H1 (cell line): ENCODE data around the gene MTCL3.

ENCODE experiments used
- CTCF ChIA-PET: fragments of 300-600 bp; sonication (Branson Sonifier 250); formaldehyde crosslinking; loops from one replicate; lab custom pipeline; 2021; ENCODE audit not compliant: partially characterized antibody; lab: Charles Lee
- POLR2A ChIA-PET: fragments of 300-600 bp; sonication (Branson Sonifier 250); formaldehyde crosslinking; loops from one replicate; lab custom pipeline; 2021; ENCODE audit warnings: inconsistent platforms; ENCODE audit not compliant: partially characterized antibody; lab: Charles Lee
- DNase-seq, 2 experiments: peaks; one replicate each; pipeline versions ENCODE4 v3.0.0 to v3.0.0-alpha.2; 2010 to 2022; ENCODE audit warnings: low spot score in 2 of 2, low read depth in 1 of 2, mixed read lengths in 1 of 2
- FAIRE-seq: peaks from 2 replicates; lab custom pipeline; 2011; peaks lifted over from hg19 to GRCh38; lab: Jason Lieb, UNC
- H2AFZ ChIP-seq: 2 replicates; pipeline ENCODE4 v1.8.1; 2012; ENCODE audit warnings: low read length, inconsistent platforms
- H2AK5ac ChIP-seq: 2 replicates; pipeline ENCODE4 v1.6.1; 2013; ENCODE audit warnings: low read depth, low read length
- H2BK120ac ChIP-seq: replicated peaks from 2 replicates; pipeline ENCODE3; 2013; ENCODE audit warnings: low read depth, low read length, inconsistent platforms
- H2BK12ac ChIP-seq: 2 replicates; pipeline ENCODE4 v1.6.1; 2013; ENCODE audit warnings: low read depth, low read length
- H2BK15ac ChIP-seq: 2 replicates; pipeline ENCODE4 v1.6.1; 2013; ENCODE audit warnings: low read length
- H2BK20ac ChIP-seq: 2 replicates; pipeline ENCODE4 v1.6.1; 2013; ENCODE audit warnings: low read length
- H2BK5ac ChIP-seq: 2 replicates; pipeline ENCODE4 v1.6.1; 2013; ENCODE audit warnings: low read depth, low read length
- H3K14ac ChIP-seq: 2 replicates; pipeline ENCODE4 v1.6.1; 2013; ENCODE audit warnings: inconsistent platforms; ENCODE audit not compliant: insufficient read length
- H3K18ac ChIP-seq: 2 replicates; pipeline ENCODE4 v1.6.1; 2013; ENCODE audit warnings: low read length; ENCODE audit errors: extremely low read depth
- H3K23ac ChIP-seq: 2 replicates; pipeline ENCODE4 v1.6.1; 2013; ENCODE audit warnings: inconsistent platforms; ENCODE audit not compliant: insufficient read length
- H3K23me2 ChIP-seq: 2 replicates; pipeline ENCODE4 v1.6.1; 2013; ENCODE audit warnings: low read depth, low read length
- H3K27ac ChIP-seq: 2 replicates; pipeline ENCODE4 v1.6.1; 2011; ENCODE audit warnings: low read depth, low read length, inconsistent platforms
- H3K27me3 ChIP-seq, 4 experiments: replicated peaks in 1 of 4; 1 replicate in 1 of 4; 2 replicates in 3 of 4; pipeline versions ENCODE4 v1.6.1 to v1.8.1; 2011 to 2013; ENCODE audit warnings: low read length in 3 of 4, mild to moderate bottlenecking in 3 of 4, inconsistent platforms in 2 of 4, mixed read lengths in 2 of 4, moderate library complexity in 1 of 4; ENCODE audit not compliant: control insufficient read depth in 3 of 4, insufficient read depth in 3 of 4; ENCODE audit errors: extremely low read depth in 1 of 4
- H3K36me3 ChIP-seq, 4 experiments: 2 replicates each; pipeline versions ENCODE4 v1.6.1 to v1.8.1; 2011 to 2013; ENCODE audit warnings: mild to moderate bottlenecking in 4 of 4, low read length in 3 of 4, moderate library complexity in 2 of 4, control low read depth in 1 of 4, inconsistent platforms in 1 of 4; ENCODE audit not compliant: insufficient read depth in 4 of 4, control insufficient read depth in 2 of 4
- H3K4ac ChIP-seq: replicated peaks from 2 replicates; pipeline ENCODE3; 2013; ENCODE audit warnings: low read length, low read depth, mixed read lengths, inconsistent platforms; ENCODE audit not compliant: insufficient read length
- H3K4me1 ChIP-seq, 4 experiments: replicated peaks in 1 of 4; 1 replicate in 1 of 4; 2 replicates in 3 of 4; pipeline versions ENCODE4 v1.6.1 to v1.8.1; 2011 to 2013; ENCODE audit warnings: low read length in 3 of 4, inconsistent platforms in 2 of 4, mixed read lengths in 1 of 4; ENCODE audit not compliant: insufficient read depth in 4 of 4, control insufficient read depth in 3 of 4
- H3K4me2 ChIP-seq, 2 experiments: 2 replicates each; pipeline versions ENCODE4 v1.6.1 to v1.8.1; 2011 to 2013; ENCODE audit warnings: low read depth in 2 of 2, low read length in 2 of 2, control low read depth in 1 of 2, inconsistent platforms in 1 of 2, mild to moderate bottlenecking in 1 of 2; ENCODE audit not compliant: insufficient read depth in 1 of 2
- H3K4me3 ChIP-seq, 4 experiments: fragments of 200-600, 300-600 bp in 1 of 4; sonication (generic), shearing (Covaris generic), sonication (Bioruptor Twin) in 1 of 4; 2 replicates each; pipeline versions ENCODE4 v1.5.1 to v1.8.1; 2011 to 2016; ENCODE audit warnings: low read length in 4 of 4, low read depth in 3 of 4, control low read depth in 2 of 4, inconsistent platforms in 2 of 4, mild to moderate bottlenecking in 2 of 4, mixed read lengths in 1 of 4, moderate library complexity in 1 of 4; ENCODE audit not compliant: insufficient read depth in 2 of 4; ENCODE audit errors: extremely low read depth in 1 of 4
- H3K56ac ChIP-seq: replicated peaks from 2 replicates; pipeline ENCODE3; 2013; ENCODE audit warnings: low read depth, mild to moderate bottlenecking, mixed read lengths, low read length, inconsistent platforms; ENCODE audit not compliant: insufficient read length
- H3K79me1 ChIP-seq: 2 replicates; pipeline ENCODE4 v1.6.1; 2013; ENCODE audit warnings: low read depth, low read length, control low read depth
- H3K79me2 ChIP-seq, 2 experiments: 2 replicates each; pipeline versions ENCODE4 v1.6.1 to v1.8.1; 2012 to 2013; ENCODE audit warnings: low read length in 2 of 2, mild to moderate bottlenecking in 2 of 2, inconsistent platforms in 1 of 2; ENCODE audit not compliant: insufficient read depth in 2 of 2, control insufficient read depth in 1 of 2
- H3K9ac ChIP-seq, 4 experiments: replicated peaks in 1 of 4; 1 replicate in 1 of 4; 2 replicates in 3 of 4; pipeline versions ENCODE4 v1.6.1 to v1.8.1; 2011 to 2013; ENCODE audit warnings: low read depth in 3 of 4, low read length in 3 of 4, control low read depth in 2 of 4, mild to moderate bottlenecking in 2 of 4, moderate library complexity in 2 of 4, inconsistent platforms in 1 of 4; ENCODE audit errors: extremely low read depth in 1 of 4
- H3K9me3 ChIP-seq, 2 experiments: 2 replicates each; pipeline versions ENCODE4 v1.6.1 to v1.8.1; 2012 to 2013; ENCODE audit warnings: mild to moderate bottlenecking in 2 of 2, moderate library complexity in 2 of 2, control low read depth in 1 of 2, inconsistent platforms in 1 of 2, low read depth in 1 of 2, low read length in 1 of 2, mixed read lengths in 1 of 2; ENCODE audit not compliant: insufficient read depth in 2 of 2
- H4K20me1 ChIP-seq, 2 experiments: replicated peaks in 1 of 2; 2 replicates each; pipeline versions ENCODE3 to v1.8.1; 2011 to 2013; ENCODE audit warnings: inconsistent platforms in 2 of 2, low read length in 2 of 2, mild to moderate bottlenecking in 1 of 2; ENCODE audit not compliant: insufficient read depth in 2 of 2, control insufficient read depth in 1 of 2
- H4K5ac ChIP-seq: 2 replicates; pipeline ENCODE4 v1.6.1; 2013; ENCODE audit warnings: low read length, low read depth, mixed read lengths, inconsistent platforms; ENCODE audit not compliant: insufficient read length
- H4K8ac ChIP-seq: 2 replicates; pipeline ENCODE4 v1.8.0; 2013; ENCODE audit warnings: mild to moderate bottlenecking, moderate library complexity, low read length, inconsistent platforms; ENCODE audit not compliant: insufficient read depth; ENCODE audit errors: extremely low read depth
- H4K91ac ChIP-seq: replicated peaks from 2 replicates; pipeline ENCODE3; 2013; ENCODE audit warnings: low read length, mixed read lengths, inconsistent platforms; ENCODE audit not compliant: insufficient read length
- BACH1 ChIP-seq: IDR thresholded peaks from 2 replicates; pipeline ENCODE4 v1.6.1; 2012; ENCODE audit warnings: low read length, improper control_type of control experiment
- CBX8 ChIP-seq: fragments of 300-800, 300-1000 bp; sonication (generic); IDR thresholded peaks from 2 replicates; pipeline ENCODE4 v1.7.1; 2016; ENCODE audit warnings: low read depth, low read length, borderline replicate concordance
- CEBPB ChIP-seq: IDR thresholded peaks from 2 replicates; pipeline ENCODE4 v1.6.1; 2012; ENCODE audit warnings: low read depth, low read length
- CHD2 ChIP-seq: IDR thresholded peaks from 2 replicates; pipeline ENCODE4 v1.6.1; 2012; ENCODE audit warnings: low read length, improper control_type of control experiment
- CREB1 ChIP-seq: IDR thresholded peaks from 2 replicates; pipeline ENCODE4 v1.6.1; 2012; ENCODE audit warnings: inconsistent platforms
- CTBP2 ChIP-seq: IDR thresholded peaks from 2 replicates; pipeline ENCODE4 v1.7.0; 2011; ENCODE audit warnings: borderline replicate concordance, mild to moderate bottlenecking, moderate library complexity, mixed read lengths, low read length; ENCODE audit not compliant: insufficient read depth, insufficient read length
- EGR1 ChIP-seq: IDR thresholded peaks from 2 replicates; pipeline ENCODE4 v1.6.1; 2011; ENCODE audit warnings: low read depth, low read length, borderline replicate concordance
- FOSL1 ChIP-seq: IDR thresholded peaks from 2 replicates; pipeline ENCODE4 v1.6.1; 2011; ENCODE audit warnings: mild to moderate bottlenecking, low read depth, low read length, moderate library complexity; ENCODE audit not compliant: insufficient read depth
- KDM4A ChIP-seq: IDR thresholded peaks from one replicate; pipeline ENCODE4 v1.7.1; 2012; ENCODE audit warnings: low read depth, mild to moderate bottlenecking, moderate library complexity, low read length, inconsistent platforms; ENCODE audit not compliant: severe bottlenecking
- RNF2 ChIP-seq: fragments of 200-900, 300-1000 bp; sonication (generic); IDR thresholded peaks from 2 replicates; pipeline ENCODE4 v1.7.1; 2016; ENCODE audit warnings: borderline replicate concordance, low read depth, mild to moderate bottlenecking, antibody characterized with exemption, low read length; ENCODE audit not compliant: poor library complexity, severe bottlenecking; ENCODE audit errors: missing control alignments
- SRF ChIP-seq: IDR thresholded peaks from 2 replicates; pipeline ENCODE4 v1.6.1; 2011; ENCODE audit warnings: mild to moderate bottlenecking, low read depth, low read length, moderate library complexity
- TAF1 ChIP-seq: IDR thresholded peaks from 2 replicates; pipeline ENCODE4 v1.6.1; 2011; ENCODE audit warnings: mild to moderate bottlenecking, low read depth, low read length
- TEAD4 ChIP-seq: IDR thresholded peaks from 2 replicates; pipeline ENCODE4 v1.6.1; 2012; ENCODE audit warnings: low read depth, low read length, inconsistent platforms, mixed read lengths
- ZNF274 ChIP-seq: IDR thresholded peaks from 2 replicates; pipeline ENCODE4 v1.7.0; 2012; ENCODE audit warnings: low read length, borderline replicate concordance; ENCODE audit errors: extremely low read depth
- WGBS, 2 experiments: shearing (Covaris generic) in 1 of 2; methylation state at CpG; one replicate each; pipeline versions ENCODE4 v1.1.6 to v1.1.7; 2013 to 2015; ENCODE audit warnings: low lambda C conversion rate in 2 of 2, mixed read lengths in 2 of 2, inconsistent platforms in 1 of 2, low coverage in 1 of 2, missing lambda C conversion rate in 1 of 2; ENCODE audit not compliant: insufficient replicate concordance in 2 of 2, insufficient coverage in 1 of 2, insufficient read length in 1 of 2; ENCODE audit errors: extremely low coverage in 1 of 2, missing lambda C conversion rate in 1 of 2; 5-methylcytosine and 5-hydroxymethylcytosine counted together
- TF ChIP-seq, protein P1 (sequence below): IDR thresholded peaks from 2 replicates; pipeline ENCODE4 v1.6.1; 2012; ENCODE audit warnings: inconsistent platforms

Gene MTCL3

DNA sequence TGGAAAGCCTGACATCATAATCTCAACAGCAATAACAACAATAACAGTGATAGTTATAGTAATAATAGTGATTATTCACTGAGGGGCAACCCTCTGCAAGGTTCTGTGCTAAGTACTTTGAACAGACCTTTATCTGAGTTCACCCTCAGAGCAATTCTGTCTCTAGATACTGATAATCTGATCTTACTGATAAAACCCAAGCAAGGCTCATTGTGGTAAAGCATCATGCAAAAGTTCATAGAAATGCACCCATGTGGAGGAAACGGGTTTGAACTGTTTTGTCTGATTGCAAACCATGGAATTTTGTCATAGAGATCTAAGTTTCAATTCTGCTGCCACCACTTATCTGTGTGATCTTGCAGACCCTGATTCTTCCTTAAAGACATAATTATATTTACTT lies 58.7 kb downstream of the MTCL3 start:
- no peaks in the 10 kb centered on the region for H3K9me3 ChIP-seq
- H3K79me1 ChIP-seq = no peaks in the 10 kb centered on the region
- H3K36me3 ChIP-seq = no peaks in the 10 kb centered on the region; a peak in 1 of 8 replicates
- no peak for FAIRE-seq
- no peak overlapping the region for H4K5ac ChIP-seq
- H2BK5ac ChIP-seq = no peak overlapping the region
- H3K9ac ChIP-seq = no peak overlapping the region
- H3K27me3 ChIP-seq = no peaks in the 10 kb centered on the region
- H3K4ac ChIP-seq = no peak overlapping the region
- no peak overlapping the region for H3K56ac ChIP-seq
- H3K4me3 ChIP-seq = no peak overlapping the region
- H3K23ac ChIP-seq = no peak overlapping the region
- H3K4me1 ChIP-seq = peaks cover 1 to 9% (median 7%) of the 10 kb centered on the region in 4 experiments; a peak in 5 of 7 replicates
- ChIA-PET POLR2A (no interaction called here), CTCF (interaction anchor here (1.0 to 14.6 kb wide), 7 partner anchors 40 to 157 kb away, joined by 3 to 221 read pairs (median 4); partner anchors contain the start of gene MTCL3)
- H2BK20ac ChIP-seq = no peak overlapping the region
- H2BK120ac ChIP-seq = no peak overlapping the region
- no peak for DNase-seq
- H2AK5ac ChIP-seq = no peak overlapping the region
- 86% methylated on average over 1 of the region's 1 CpG; no CpG with 5 or more reads in 1 of the 2 experiments for WGBS, 2 experiments
- no peak overlapping the region for H2BK12ac ChIP-seq
- H2AFZ ChIP-seq = no peak overlapping the region
- peaks cover 0 to 2% of the 10 kb centered on the region in 2 experiments for H4K20me1 ChIP-seq
- no peak overlapping the region for H4K8ac ChIP-seq
- H3K14ac ChIP-seq = no peak overlapping the region
- no peaks in the 10 kb centered on the region for H3K79me2 ChIP-seq
- no peak overlapping the region for H3K18ac ChIP-seq
- no peaks in the 10 kb centered on the region for H3K23me2 ChIP-seq
- no peak overlapping the region for H3K4me2 ChIP-seq
- no peak overlapping the region for H2BK15ac ChIP-seq
- H3K27ac ChIP-seq = no peak overlapping the region
- no peak overlapping the region for H4K91ac ChIP-seq
- no peak for TF ChIP-seq RNF2
- no peak for TF ChIP-seq KDM4A
- no peak for TF ChIP-seq BACH1
- TF ChIP-seq SRF = no peak
- TF ChIP-seq CEBPB = no peak
- TF ChIP-seq CBX8 = no peak
- TF ChIP-seq CREB1 = no peak
- no peak for TF ChIP-seq CTBP2
- no peak for TF ChIP-seq CHD2
- no peak for TF ChIP-seq TAF1
- no peak for TF ChIP-seq EGR1
- TF ChIP-seq ZNF274 = no peak
- TF ChIP-seq FOSL1 = no peak
- no peak for TF ChIP-seq TEAD4
- TF ChIP-seq, protein P1, sequence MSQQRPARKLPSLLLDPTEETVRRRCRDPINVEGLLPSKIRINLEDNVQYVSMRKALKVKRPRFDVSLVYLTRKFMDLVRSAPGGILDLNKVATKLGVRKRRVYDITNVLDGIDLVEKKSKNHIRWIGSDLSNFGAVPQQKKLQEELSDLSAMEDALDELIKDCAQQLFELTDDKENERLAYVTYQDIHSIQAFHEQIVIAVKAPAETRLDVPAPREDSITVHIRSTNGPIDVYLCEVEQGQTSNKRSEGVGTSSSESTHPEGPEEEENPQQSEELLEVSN = no peak
